Renal cortical epithelial cell (primary cell): ENCODE data around the gene UBASH3A. TPM values are rescaled to one million over a fixed set of nuclear protein-coding genes. Genes with fewer than 3 reads are reported as not detected.

ENCODE experiments used
- DNase-seq: peaks from one replicate; pipeline ENCODE4 v3.0.0-alpha.2; 2011; ENCODE audit warnings: low read depth
- total RNA-seq: library from RNA; depleted of rRNA; stranded (reverse); fragments of >200 nt; gene quantifications from 2 replicates; pipeline ENCODE4 v1.2.3, GENCODE V29; 2014

Gene UBASH3A
- not detected in 2 replicates for total RNA-seq

- DNase-seq, result no peak
Measured at GRCh38 chr21:42403611-42404231, at the start of gene UBASH3A. Gene UBASH3A (plus strand): TSS chr21:42403902. CDS start chr21:42403946, 44 bp downstream.

DNA sequence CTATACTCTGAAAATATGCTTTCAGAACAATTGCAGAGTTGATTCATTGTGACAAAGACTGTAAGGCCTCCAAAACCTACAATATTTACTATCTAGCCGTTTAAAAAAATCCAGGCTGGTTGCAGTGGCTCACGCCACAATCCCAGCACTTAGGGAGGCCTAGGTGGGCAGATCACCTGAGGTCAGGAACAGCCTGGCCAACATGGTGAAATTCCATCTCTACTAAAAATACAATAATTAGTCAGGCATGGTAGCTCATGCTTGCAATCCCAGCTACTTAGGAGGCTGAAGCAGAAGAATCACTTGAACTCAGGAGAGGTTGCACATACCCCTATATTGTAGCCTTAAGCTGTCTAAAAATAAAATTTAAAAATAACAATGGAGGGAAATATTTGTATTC lies 47.7 kb upstream of the UBASH3A start:
- peak; percentile 19 for DNase-seq

- DNase-seq, result no peak
Measured at GRCh38 chr21:42356650-42357049, 47.1 kb upstream of the UBASH3A start.

GRCh38 chr21:42357307-42357706 lies 46.4 kb upstream of the UBASH3A start:
- DNase-seq, result no peak

GRCh38 chr21:42358261-42358660 lies 45.4 kb upstream of the UBASH3A start:
- no peak for DNase-seq

GRCh38 chr21:42358937-42359336 lies 44.8 kb upstream of the UBASH3A start:
- no peak for DNase-seq

DNA sequence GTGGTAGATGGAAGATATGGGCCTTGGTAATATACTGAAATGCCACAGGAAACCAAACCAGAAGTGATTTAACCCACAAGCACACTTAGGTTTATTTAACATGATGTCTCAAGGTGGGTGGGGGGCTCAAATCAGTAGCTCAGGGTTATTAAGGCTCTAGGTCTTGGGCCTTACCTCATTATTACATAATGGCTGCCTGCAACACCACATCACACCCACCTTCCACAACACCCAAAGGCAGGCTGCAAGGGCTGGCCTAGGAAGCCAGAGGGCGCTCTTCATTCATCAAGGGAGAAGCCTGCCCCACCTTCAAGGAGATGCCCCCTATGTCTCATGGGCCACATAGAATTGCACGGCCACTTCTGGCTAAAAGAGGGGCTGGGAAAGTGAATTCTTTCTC lies 43.4 kb upstream of the UBASH3A start:
- no peak for DNase-seq

GRCh38 chr21:42361286-42361685 lies 42.4 kb upstream of the UBASH3A start:
- no peak for DNase-seq

GRCh38 chr21:42362198-42362597 lies 41.5 kb upstream of the UBASH3A start:
- no peak for DNase-seq

DNA sequence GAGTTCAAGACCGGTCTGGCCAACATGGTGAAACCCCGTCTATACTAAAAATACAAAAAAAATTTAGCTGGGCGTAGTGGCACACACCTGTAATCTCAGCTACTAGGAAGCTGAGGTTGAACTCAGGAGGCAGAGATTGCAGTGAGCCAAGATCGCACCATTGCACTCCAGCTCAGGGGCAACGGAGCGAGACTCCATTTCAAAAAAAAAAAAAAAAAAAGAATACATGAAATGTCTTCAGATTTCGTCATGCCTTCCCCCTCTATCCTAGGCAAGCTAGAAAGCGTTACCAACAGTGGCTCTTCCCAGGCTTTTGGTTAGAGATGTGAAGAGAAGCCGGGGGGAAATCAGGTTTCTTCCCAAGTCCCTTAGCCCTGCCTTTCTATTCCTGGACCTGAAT lies 41.0 kb upstream of the UBASH3A start:
- no peak for DNase-seq

DNA sequence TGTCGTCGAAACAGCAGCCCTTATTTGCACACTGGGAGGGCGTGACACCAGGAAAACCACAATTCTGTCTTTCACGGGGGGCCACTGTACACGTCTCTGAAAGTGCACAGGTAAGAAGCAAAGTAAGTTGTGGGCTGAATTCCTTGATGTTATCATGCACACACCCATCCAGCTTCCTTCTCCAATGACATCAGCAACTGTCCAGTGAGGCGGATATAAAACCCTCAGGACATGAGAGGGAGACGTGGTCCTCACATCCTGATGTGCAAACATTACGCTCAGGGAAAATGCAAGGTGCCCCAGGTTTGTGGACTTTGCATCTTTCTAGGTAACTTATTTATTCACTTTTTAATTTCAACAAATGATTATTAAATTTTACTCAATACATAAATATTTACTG lies 40.4 kb upstream of the UBASH3A start:
- DNase-seq, result peak; percentile 21

DNA sequence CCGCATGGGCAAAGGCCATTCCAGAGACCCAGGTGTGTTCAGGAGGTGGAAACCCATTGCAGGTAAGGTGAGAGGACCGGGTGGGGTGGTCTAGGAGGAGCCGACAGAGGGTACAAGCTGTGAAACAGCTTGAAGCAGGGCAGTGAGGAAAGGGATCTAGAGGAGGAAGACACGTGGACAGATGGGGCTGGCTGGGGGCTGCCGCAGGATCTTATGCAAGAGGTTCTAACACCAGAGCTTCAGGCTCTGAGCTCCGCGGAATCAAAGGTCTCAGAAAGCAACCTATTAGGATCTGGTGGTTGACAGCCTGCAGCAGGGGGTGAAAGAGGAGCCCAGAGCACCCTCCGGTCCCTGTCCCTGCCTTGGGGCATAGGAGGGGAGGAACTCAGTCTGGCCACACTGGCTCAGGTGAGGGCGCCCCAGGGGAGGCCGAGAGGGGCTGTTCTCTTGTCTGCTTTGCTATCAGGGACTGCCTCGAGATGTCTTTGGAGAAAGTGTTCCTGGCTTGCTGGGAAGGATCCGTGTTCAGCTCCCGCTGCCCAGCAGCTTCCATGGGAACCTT lies 39.3 kb upstream of the UBASH3A start:
- no peak for DNase-seq

- DNase-seq, result no peak
Measured at GRCh38 chr21:42365770-42366169, 37.9 kb upstream of the UBASH3A start.

DNA sequence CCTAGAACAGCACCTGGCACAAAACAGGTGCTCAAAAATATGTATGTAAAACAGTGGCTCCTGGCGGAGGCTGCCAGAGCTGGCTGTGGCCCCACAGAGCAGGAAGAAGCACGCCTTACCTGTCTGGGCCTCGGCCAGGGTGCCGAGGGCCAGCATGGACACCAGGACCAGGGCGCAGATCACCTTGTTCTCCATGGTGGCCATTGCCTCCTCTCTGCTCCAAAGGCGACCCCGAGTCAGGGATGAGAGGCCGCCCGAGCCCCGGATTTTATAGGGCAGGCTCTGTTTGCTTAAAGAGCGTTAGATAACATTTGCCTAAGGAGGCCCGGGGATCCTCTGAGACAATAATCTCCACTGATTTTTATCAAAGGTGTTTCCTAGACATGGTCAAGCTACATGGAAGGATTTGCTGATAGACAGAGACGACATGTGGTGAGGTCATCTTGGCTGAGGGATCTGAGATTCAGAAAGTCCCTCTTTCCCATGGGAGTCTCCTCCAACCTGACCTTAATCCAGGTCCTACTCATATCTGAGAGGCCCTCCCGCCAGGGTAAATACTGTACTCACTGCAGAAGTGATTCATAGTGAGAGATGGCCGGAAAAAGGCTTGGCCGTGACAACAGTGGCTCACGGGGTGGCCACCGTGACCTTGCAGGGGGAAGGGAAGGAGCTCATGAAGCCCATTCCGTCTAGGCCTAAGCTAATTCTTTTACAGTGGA lies 37.3 kb upstream of the UBASH3A start, which contains the start of gene TFF1:
TFF1 (minus strand) TSS at position 244 of the 719 bp plus-strand sequence; CDS start at position 204, 40 bp downstream.
- no peak for DNase-seq

- DNase-seq, result no peak
Measured at GRCh38 chr21:42367367-42368165, 36.1 kb upstream of the UBASH3A start.

- DNase-seq, result no peak
Measured at GRCh38 chr21:42369821-42370220, 33.9 kb upstream of the UBASH3A start.

GRCh38 chr21:42370894-42371654 lies 32.6 kb upstream of the UBASH3A start:
- no peak for DNase-seq

- DNase-seq, result no peak
Measured at GRCh38 chr21:42373196-42373907, 30.4 kb upstream of the UBASH3A start.

GRCh38 chr21:42373908-42374455 lies 29.7 kb upstream of the UBASH3A start:
- no peak for DNase-seq

- DNase-seq, result no peak
Measured at GRCh38 chr21:42374457-42374856, 29.2 kb upstream of the UBASH3A start.
